DMS153 (cell line): ENCODE measurements around the gene ADAMTS2.
"Not testable (repeated sequence)": the region's sequence is repeated elsewhere in the genome, so short reads cannot be mapped to it uniquely, and the experiment has no call there.

Experiments
- DNase-seq: peaks from one replicate; lab custom pipeline; 2025; lab: John Stamatoyannopoulos, UW

ADAMTS2 gene

GRCh38 chr5:179325296-179326031 is 19.8 kb downstream of the ADAMTS2 start:
- DNase-seq: no peak

DNA sequence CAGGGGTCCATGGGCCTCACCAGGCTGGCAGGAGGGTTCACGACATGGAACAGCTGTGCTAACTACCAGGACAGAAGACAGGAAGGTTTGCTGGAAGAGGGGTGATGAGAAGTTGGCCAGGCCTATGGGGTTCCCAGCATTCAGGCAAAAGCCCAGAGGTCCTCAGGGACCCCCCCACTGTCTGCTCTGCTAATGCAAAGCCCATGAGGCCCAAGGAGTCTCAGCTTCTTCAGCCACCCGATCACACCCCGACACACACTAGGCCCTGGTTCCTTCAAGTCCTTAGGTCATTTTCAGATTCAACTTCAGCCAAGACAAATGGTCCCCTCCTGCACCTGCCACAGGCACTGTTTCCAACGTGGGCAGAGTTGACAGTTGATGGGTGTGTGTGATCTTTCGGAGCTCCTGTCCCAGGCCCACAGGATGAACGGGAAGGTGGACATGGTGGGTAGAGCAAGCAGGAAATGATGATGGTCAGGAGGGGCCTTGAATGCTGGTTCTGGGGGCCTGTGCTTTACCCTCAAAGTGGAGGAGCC is 20.4 kb downstream of the ADAMTS2 start:
- no peak for DNase-seq

GRCh38 chr5:179324316-179324715 is 20.9 kb downstream of the ADAMTS2 start:
- DNase-seq: not testable (repeated sequence)

DNA sequence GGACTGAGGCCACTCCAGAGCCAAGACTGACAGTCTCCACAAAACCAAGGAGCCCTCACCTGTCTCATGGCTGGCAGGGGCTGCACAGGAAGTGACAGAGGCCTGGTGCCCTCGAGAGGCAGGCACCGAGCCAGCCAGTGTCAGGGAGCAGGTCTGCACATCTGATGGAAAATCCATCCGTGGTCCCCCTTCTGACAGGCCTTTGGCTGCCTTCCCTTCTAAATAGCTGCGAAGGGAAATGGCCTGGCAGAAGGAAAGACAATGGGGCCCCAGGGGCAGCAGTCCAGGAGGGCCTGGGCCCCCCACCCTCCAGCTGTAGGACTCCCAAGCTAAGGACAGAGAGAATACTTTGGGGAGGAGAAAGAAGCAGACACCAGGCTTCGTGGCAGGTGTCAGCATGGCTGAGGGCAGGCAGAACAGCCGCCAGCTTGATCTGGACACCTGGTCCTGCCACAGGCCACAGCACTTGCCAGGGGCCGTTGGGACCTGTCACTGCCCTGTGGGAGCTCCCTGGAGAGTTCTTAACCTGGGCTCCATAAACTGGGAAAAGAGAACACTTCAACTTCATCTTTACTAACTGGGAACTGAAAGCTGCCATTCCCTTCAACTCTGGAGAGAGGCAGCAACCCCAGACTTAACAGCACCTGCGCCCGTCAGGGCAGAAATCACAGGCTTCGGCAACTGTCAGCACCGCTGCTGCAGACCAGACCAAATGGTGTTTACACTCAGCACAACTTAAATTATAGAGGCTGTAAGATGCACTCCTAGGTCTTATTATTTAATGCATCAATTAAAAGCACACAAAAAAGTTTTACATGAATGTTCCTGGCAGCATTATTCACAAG is 22.0 kb downstream of the ADAMTS2 start:
- no peak for DNase-seq

- DNase-seq: no peak
Measured at GRCh38 chr5:179322071-179323025, 22.9 kb downstream of the ADAMTS2 start.

GRCh38 chr5:179321206-179321987 is 23.9 kb downstream of the ADAMTS2 start:
- DNase-seq: no peak

DNA sequence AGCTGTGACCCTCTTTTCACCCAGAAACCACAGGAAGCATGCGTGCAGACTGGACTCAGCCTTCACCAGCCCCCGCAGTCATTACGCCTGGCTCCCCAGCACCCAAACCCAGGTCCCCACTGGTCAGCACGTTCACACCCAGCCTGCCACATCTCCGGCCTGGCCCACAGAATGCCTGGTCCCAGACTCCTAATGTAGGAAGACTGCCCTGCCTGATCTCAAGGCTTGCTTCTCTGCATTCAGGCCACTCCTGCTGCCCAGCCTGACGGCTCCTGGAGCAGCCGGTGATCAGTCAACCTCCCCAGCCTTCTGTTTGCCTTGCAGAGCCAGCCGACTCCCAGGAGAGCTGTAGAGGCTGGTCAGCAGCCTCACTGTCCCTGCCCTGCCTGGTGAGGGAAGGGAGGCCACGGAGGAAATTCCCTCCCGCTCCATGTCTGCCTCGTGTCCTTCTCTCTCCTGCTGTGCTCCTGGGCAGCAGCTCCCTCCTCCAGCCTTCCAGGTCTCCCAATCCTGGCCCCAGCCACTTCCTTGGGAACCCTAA is 25.4 kb downstream of the ADAMTS2 start:
- DNase-seq: no peak

DNA sequence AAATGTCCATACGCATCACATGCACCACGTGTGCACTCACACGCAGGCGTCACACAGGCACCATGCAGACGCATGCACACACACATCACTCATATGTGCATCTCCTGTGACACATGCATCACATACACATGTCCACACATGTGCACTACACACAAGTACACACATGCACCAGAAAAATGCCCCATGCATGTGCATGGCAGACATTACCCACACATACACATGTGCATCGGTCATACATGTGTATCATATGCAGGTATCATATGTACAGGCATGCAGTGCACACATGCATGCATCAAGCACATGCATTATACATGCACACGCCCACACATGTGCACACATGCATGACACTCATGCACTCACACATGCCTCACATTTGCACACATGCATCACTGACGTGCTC is 26.1 kb downstream of the ADAMTS2 start:
- no peak for DNase-seq

GRCh38 chr5:179318221-179318955 is 26.9 kb downstream of the ADAMTS2 start:
- DNase-seq: no peak

DNA sequence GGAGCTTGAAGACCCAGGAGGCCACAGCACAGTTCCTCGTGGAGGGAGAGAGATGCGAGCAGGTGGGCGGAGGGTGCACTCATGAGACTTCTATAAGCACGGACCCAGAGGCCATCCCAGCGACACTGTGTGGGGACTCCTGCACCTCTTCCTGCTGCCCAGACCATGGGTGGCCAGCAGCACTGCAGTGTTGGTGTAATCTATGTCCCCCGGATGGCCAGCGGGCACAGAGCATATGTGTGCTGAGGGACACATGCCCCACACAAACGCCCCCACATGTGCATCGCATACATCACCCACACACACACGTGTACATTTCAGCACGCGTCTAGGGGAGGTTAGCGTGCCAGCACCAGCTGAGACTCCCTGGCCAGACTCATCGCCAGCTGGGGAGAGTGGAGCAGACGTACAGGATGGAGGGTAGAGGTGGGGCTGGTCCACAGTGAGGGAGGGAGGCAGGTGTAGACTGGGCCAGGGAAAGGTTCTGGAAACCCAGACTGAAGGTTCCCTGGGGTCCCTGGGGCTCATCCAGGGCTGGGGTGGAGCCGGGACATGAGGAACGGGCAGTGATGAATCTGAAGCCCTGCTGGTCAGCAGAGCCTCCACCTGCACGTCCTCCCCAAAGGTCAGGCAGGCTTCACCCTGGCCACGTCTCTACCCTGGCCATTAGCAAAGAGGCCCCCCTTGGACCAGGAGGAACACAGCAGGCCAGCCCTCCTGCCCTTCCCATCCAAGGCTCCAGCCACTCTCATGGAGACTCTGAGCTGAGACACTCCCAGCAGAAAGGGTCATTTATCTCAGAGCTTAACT is 27.6 kb downstream of the ADAMTS2 start:
- no peak for DNase-seq

DNA sequence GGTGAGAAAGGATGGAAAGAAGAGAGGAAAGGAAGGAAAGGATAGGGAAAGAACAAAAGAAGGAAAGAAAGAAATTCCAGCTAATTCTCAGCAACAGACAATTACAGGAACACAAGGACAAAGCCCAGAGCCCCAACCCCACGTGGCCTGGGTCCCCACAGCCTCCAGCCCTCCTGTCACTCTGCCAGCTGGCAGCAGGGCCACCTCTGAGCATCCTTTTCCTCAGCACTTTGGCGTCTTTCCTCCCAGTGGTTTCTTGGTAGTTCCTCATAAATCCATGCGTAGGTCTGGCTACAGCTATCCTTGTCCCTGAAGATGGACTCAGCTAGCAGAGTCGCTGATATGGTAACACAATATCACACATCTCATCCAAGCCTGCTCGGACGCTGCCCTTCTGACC is 28.3 kb downstream of the ADAMTS2 start:
- no peak for DNase-seq

DNA sequence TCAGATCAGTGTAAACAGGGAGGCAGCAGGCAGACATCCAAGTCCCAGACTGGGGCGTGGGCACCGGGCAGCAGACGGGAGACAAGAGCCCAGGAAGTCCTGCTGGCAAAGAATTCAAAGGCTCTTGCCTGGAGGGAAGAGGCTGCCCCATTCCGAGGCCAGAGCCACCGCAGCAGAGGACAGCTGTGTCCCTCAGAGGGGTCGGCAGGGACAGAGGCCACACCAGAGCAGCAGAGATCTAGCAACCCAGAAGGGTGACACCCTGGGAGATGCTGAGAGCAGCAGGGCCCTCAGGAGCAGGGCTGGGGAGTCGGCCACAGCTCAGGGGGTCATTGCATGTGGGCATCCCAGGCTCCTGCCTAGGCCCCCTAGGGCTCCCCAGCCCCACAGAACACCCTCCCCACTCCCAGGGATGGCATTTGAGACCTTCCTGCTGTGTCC is 29.1 kb downstream of the ADAMTS2 start:
- DNase-seq: no peak

DNA sequence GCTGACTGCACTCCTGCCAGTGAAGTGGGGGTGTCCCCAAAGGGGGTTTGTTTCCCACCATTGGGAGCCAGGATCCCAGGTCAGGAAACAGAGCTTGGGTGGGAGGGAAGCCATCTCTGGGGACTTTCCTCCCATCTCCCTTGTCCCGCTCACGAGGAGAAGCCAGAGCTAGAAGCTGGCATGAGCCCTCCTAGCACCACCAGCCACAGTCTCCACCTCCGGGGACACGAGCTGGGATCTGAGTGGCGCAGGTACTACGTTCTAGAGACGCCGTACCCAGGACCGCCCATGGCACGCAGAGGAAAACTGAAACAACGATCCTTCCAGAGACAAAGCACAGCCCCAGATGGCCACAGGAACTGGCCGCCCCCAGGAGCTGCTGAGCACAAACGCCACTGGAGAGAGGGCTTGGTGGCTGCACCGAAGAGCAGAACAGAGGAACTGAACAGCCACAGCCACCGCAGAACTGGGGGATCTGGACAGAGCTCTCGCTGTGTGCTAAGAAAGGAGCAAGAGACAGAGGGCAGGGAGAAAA is 29.8 kb downstream of the ADAMTS2 start:
- DNase-seq: no peak

DNA sequence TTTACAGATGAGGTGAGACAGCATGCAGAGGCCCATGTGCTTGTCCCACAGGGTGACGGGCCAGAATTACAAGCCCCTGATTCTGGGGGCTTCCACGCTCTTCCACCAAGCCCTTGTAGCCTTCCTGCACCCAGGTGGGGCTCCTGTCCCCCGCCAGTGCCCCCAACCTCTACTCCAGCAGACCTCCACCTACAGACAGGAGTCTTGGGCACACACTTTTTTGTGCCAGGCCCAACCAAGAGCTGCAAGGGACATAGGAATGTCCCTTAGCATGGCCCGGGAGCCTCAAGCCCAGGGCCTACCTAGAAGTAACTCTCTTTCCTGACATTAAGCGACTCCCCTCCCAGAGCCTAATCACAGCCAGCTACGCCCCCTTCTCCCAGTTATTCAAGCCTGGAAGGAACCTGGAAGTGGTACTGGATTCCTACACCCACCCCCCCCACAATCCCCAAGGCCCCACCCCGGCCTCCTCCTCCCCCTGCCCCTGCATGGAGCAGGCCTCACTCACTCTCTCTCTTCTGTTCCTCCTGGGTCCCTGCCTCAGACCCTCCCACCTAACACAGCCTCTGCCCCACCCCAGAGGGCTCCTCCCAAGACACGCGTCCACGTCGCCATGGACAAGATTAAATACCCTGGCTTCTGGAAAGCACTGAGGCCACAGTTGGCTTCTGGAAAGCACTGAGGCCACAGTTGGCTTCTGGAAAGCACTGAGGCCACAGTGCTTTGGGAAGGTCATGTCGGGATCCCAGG is 30.5 kb downstream of the ADAMTS2 start:
- DNase-seq: no peak

GRCh38 chr5:179313849-179314521 is 31.3 kb downstream of the ADAMTS2 start:
- no peak for DNase-seq

GRCh38 chr5:179312557-179313235 is 32.6 kb downstream of the ADAMTS2 start:
- no peak for DNase-seq

DNA sequence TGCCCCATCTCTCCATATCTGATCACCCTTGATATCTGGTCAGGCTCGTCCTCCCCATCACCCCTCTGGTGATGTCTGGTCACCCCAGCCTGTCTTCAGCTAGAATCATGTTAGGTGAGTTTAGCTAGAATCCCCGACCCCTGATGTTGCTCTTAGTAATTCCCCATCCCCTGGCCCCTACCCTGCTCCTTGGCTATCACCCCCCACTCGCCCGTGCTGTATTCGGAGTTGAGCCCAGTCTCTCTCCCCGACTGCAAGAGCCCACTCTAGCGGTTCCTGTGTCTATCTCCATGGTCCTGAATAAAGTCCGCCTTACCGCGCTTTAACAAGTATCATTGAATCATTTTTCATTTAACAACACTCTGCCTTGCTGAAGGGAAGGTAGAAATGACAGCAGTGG is 33.7 kb downstream of the ADAMTS2 start:
- no peak for DNase-seq
